Prostate gland (tissue), 2 donors: Measurements from ENCODE around the gene LENG1. TPM values are rescaled to one million over a fixed set of nuclear protein-coding genes. Genes with fewer than 3 reads are reported as not detected.
"Not testable (repeated sequence)": the region's sequence is repeated elsewhere in the genome, so short reads cannot be mapped to it uniquely, and the experiment has no call there.

Experiments used
- DNase-seq: peaks from one replicate; pipeline ENCODE4 v3.0.0-alpha.2; 2019; ENCODE audit warnings: low spot score
- H3K27ac ChIP-seq, 2 donors: fragments of 200-600 bp; sonication (generic); 2 replicates each; pipeline ENCODE4 v1.5.1; 2017 to 2019
- H3K27me3 ChIP-seq: fragments of 200-600 bp; sonication (generic); replicated peaks from 2 replicates; pipeline ENCODE4 v1.5.1; 2019; ENCODE audit not compliant: insufficient read depth
- H3K36me3 ChIP-seq, 2 donors: fragments of 200-600 bp; sonication (generic); 1 replicate in 1 of 2; 2 replicates in 1 of 2; pipeline versions ENCODE4 v1.5.1 to v1.8.1; 2017 to 2019
- H3K4me1 ChIP-seq: fragments of 200-600 bp; sonication (generic); replicated peaks from 2 replicates; pipeline ENCODE4 v1.5.1; 2019
- H3K4me3 ChIP-seq, 2 donors: fragments of 200-600 bp; sonication (generic); 2 replicates each; pipeline ENCODE4 v1.5.1; 2017 to 2019
- H3K9me3 ChIP-seq: fragments of 200-600 bp; sonication (generic); 2 replicates; pipeline ENCODE4 v1.5.1; 2017
- CTCF ChIP-seq, 4 experiments: fragments of 200-600 bp in 2 of 4; fragments of 450-650 bp in 2 of 4; sonication (generic) in 2 of 4; IDR thresholded peaks; 1 replicate in 3 of 4; 2 replicates in 1 of 4; pipeline ENCODE4 v1.5.1; 2016 to 2019; ENCODE audit warnings: antibody characterized with exemption in 4 of 4, mild to moderate bottlenecking in 2 of 4, moderate library complexity in 2 of 4
- POLR2A ChIP-seq: fragments of 450-650 bp; IDR thresholded peaks from one replicate; pipeline ENCODE4 v1.6.1; 2016; ENCODE audit warnings: antibody characterized with exemption, mild to moderate bottlenecking
- POLR2AphosphoS5 ChIP-seq: sonication (generic); formaldehyde crosslinking; IDR thresholded peaks from one replicate; pipeline ENCODE4 v1.6.1; 2017; ENCODE audit warnings: antibody characterized with exemption
- WGBS: methylation state at CpG from one replicate; pipeline ENCODE4 v1.1.5; 2018; 5-methylcytosine and 5-hydroxymethylcytosine counted together
- intact Hi-C: fragments of 100-400 bp; cut with DNase I; formaldehyde crosslinking; loops from one replicate; pipeline ENCODE4 v1.14.2; 2022
- total RNA-seq, 2 donors: library from RNA; depleted of rRNA; stranded (reverse); fragments of >200 nt; gene quantifications; one replicate each; pipeline ENCODE4 v1.1.0, GENCODE V29; 2016

Gene LENG1
- total RNA-seq, 2 donors from 2014 or later, result 7.6 to 14.7 TPM

DNA sequence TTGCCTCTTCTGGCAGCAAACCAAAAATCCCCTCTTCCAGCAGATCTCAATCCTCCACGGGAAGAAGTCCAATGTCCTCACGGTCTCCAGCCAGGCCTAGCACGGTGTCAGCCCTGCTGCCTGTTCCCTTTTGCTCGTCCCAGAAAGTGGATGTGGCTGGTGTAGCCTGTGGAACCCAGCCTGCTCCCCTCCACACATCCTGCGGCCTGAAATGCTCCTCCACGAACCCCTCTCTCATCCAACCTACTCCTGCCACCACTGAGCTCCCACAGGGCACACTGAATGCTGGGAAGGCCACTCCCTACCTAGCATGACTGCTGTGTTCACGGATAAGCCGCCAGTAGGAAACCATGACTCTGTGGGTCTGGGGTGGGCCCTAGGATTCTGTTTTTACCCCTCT lies 26.8 kb upstream of the LENG1 start:
- intact Hi-C loops, result no loop called here
- Histone ChIP-seq H3K9me3 (no peaks in the 10 kb centered on the region), H3K27ac (no peak overlapping the region), H3K36me3 (no peaks in the 10 kb centered on the region), H3K4me1 (no peaks in the 10 kb centered on the region), H3K4me3 (no peak overlapping the region), H3K27me3 (no peaks in the 10 kb centered on the region)
- no peak for TF ChIP-seq POLR2AphosphoS5
- no peak for TF ChIP-seq POLR2A
- no peak for TF ChIP-seq CTCF (IDR thresholded peaks at IDR 0.05)
- 83% methylated on average over 8 of the region's 8 CpGs for WGBS
- DNase-seq, result no peak

DNA sequence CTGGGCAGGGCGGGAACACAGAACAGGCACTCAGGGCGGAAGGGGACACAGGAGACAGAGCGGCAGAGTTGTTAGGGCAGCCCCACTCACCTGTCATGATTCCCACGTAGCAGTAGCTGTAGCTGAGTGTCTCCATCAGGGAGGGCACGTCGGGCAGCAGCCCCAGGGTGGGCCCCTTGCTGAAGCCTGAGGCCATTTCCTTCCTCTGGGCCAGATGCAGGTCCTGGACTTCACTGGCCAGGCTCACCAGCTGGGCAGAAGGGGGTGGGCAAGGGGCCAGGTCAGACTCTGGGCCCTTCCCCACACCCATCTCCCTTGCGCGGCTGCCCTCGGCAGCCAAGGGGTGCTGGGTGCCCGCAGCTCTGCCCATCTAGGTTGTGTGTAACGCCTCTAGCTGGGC lies 23.9 kb upstream of the LENG1 start:
- TF ChIP-seq CTCF (IDR thresholded peaks at IDR 0.05), result no peak
- TF ChIP-seq POLR2AphosphoS5, result no peak
- no peak for TF ChIP-seq POLR2A
- Histone ChIP-seq H3K27me3 (no peaks in the 10 kb centered on the region), H3K9me3 (no peaks in the 10 kb centered on the region), H3K36me3 (no peaks in the 10 kb centered on the region), H3K4me3 (no peak overlapping the region), H3K27ac (no peak overlapping the region), H3K4me1 (no peaks in the 10 kb centered on the region)
- intact Hi-C loops, result no loop called here
- DNase-seq, result no peak
- WGBS, result 88% methylated on average over 11 of the region's 11 CpGs

DNA sequence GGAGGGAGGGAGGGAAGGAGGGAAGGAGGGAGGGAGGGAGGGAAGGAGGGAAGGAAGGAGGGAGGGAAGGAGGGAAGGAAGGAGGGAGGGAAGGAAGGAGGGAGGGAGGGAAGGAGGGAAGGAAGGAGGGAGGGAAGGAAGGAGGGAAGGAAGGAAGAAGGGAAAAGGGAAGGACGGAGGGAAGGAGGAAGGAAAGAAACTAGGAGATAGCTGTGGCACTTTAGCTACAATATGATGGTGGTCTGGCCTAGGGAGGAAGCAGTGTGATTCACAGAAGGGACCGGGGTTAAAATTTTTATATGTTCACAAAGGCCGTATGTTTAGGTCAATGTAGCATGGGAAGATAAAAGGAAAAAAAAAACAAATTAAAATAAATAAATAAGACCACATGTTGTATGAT lies 22.4 kb upstream of the LENG1 start:
- DNase-seq, H3K4me3 ChIP-seq, H3K4me1 ChIP-seq, intact Hi-C loops, H3K27ac ChIP-seq, H3K36me3 ChIP-seq, H3K27me3 ChIP-seq, H3K9me3 ChIP-seq: not testable (repeated sequence)
- 83% methylated on average over 3 of the region's 3 CpGs for WGBS

DNA sequence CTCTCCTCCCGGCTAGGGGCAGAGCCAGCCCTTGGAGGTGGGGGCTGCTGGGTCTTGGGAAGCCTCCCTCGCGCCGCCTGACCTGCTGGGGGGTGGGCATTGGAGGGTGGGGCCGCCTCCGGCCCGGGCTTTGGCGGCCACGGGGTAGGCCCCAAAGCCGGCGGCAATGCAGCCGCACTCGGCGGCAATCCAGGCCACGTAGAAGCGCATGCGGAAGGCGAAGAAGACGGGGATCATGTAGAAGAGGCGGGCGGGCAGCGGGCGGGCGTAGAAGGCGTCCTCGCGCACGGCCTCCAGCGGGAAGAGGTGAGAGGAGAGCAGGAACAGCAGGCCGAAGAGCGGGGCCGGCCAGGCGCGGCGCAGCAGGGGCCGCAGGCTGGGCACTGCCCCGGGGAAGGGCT lies 21.2 kb upstream of the LENG1 start:
- DNase-seq, result no peak
- no peaks in the 10 kb centered on the region for H3K36me3 ChIP-seq
- H3K27me3 ChIP-seq, result no peaks in the 10 kb centered on the region
- intact Hi-C loops, result no loop called here
- H3K4me1 ChIP-seq, result no peaks in the 10 kb centered on the region
- H3K27ac ChIP-seq, result no peak overlapping the region
- H3K9me3 ChIP-seq, result no peaks in the 10 kb centered on the region
- no peak overlapping the region for H3K4me3 ChIP-seq
- TF ChIP-seq POLR2AphosphoS5, result no peak
- TF ChIP-seq CTCF (IDR thresholded peaks at IDR 0.05), result no peak
- TF ChIP-seq POLR2A, result no peak
- WGBS, result 93% methylated on average over 37 of the region's 37 CpGs

DNA sequence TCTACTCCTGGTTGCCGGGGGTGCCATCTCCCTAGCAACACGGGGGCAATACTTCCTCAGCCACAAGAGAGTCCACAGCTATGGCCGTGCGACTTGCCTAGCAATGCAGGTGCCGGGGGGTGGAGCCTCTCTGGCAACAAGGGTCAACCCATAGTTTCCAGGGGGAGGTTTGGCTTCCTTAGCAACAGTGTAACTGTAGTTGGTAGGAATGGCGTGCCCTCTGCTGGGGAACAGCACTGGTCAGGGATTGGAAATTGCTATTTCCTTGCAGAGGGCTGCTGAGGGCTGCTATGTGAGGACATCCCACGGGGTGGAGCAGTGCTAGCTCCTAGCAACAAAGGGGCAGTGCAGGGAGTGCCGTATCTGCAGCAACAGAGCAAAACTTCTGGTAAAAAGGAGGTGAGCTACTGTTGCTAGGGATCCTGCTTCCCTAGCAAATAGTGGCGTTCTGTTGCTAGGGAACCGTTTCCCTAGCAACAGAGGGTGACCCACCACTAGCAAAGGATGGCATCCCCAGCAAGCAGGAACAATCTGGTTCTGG lies 20.5 kb upstream of the LENG1 start:
- Histone ChIP-seq H3K4me1 (no peaks in the 10 kb centered on the region), H3K27me3 (no peaks in the 10 kb centered on the region), H3K36me3 (no peaks in the 10 kb centered on the region), H3K9me3 (no peaks in the 10 kb centered on the region), H3K27ac (no peak overlapping the region), H3K4me3 (no peak overlapping the region)
- TF ChIP-seq POLR2AphosphoS5 (no peak), CTCF (IDR thresholded peaks at IDR 0.05) (no peak), POLR2A (no peak)
- whole genome bisulfite sequencing, result 41% methylated on average over 10 of the region's 10 CpGs
- no peak for DNase-seq
- intact Hi-C loops, result no loop called here
